ENCODE measurements around the gene TAL2. TPM values are rescaled to one million over a fixed set of nuclear protein-coding genes. Genes with fewer than 3 reads are reported as not detected.

Gene TAL2
- 0.23 TPM in 1 of 2 replicates, not detected in the other for total RNA-seq (ENCODE audit: low replicate concordance)

GRCh38 chr9:105662184-105663104, at the start of gene TAL2:
Gene TAL2 (plus strand): TSS chr9:105662457. CDS start chr9:105662497, 40 bp downstream.

GRCh38 chr9:105694190-105694847, 32.1 kb downstream of the TAL2 start, which contains the start of gene TMEM38B:
Gene TMEM38B (plus strand): TSS chr9:105694541. CDS start chr9:105694661, 120 bp downstream.

Other genes with a start within 250 kb of the TAL2 start
- 1.8 and 4.1 TPM in 2 replicates for gene FSD1L, start 214.4 kb upstream of the TAL2 start, total RNA-seq (ENCODE audit: low replicate concordance)
- 9.4 and 15.1 TPM in 2 replicates for gene FKTN, start 104.3 kb upstream of the TAL2 start, total RNA-seq (ENCODE audit: low replicate concordance)
- gene TMEM38B, start 32.1 kb downstream of the TAL2 start, total RNA-seq (ENCODE audit: low replicate concordance) = 8.3 and 21.5 TPM in 2 replicates